Measurements from ENCODE around the gene GOLGA6L2.

The GOLGA6L2 gene

DNA sequence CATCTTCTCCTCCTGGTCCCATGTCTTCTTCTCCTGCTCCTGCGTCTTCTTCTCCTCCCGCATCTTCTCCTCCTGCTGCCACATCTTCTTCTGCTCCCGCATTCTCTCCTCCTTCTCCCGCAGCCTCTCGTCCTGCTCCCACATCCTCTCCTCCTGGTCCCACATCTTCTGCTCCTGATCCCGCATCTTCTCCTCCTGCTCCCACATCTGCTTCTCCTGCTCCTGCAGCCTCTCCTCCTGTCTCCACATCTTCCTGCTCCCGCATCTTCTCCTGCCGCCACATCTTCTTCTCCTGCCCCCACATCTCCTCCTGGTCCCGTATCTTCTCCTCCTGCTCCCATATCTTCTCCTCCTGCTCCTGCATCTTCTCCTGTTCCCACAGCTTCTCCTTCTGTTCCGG lies 6.4 kb downstream of the GOLGA6L2 start:
- no peak for TF ChIP-seq EZH2 (IDR thresholded peaks at IDR 0.05; ENCODE audit: borderline replicate concordance, low read depth, low read length, severe bottlenecking)
- TF ChIP-seq, protein P1, sequence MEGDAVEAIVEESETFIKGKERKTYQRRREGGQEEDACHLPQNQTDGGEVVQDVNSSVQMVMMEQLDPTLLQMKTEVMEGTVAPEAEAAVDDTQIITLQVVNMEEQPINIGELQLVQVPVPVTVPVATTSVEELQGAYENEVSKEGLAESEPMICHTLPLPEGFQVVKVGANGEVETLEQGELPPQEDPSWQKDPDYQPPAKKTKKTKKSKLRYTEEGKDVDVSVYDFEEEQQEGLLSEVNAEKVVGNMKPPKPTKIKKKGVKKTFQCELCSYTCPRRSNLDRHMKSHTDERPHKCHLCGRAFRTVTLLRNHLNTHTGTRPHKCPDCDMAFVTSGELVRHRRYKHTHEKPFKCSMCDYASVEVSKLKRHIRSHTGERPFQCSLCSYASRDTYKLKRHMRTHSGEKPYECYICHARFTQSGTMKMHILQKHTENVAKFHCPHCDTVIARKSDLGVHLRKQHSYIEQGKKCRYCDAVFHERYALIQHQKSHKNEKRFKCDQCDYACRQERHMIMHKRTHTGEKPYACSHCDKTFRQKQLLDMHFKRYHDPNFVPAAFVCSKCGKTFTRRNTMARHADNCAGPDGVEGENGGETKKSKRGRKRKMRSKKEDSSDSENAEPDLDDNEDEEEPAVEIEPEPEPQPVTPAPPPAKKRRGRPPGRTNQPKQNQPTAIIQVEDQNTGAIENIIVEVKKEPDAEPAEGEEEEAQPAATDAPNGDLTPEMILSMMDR (IDR thresholded peaks at IDR 0.05; ENCODE audit: borderline replicate concordance, extremely low read depth, low read length, poor library complexity, severe bottlenecking) = no peak

DNA sequence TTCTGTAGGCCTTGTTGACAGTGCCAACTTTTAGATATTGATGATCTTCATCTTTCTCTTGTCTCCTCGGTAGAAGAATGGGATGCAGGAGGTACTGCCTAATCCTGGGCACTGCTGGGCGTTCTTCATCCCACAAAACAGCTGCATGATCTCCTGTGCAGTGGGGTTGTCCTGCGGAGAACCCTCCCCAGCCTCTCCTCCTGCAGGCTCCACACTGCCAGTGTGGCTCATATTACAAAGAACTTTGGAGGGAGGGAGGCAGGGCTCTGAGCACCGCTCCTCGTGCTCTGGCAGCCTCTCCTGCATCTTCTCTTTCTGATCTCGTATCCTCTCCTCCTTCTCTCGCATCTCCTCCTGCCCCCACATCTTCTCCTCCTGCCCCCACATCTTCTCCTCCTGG lies 7.5 kb downstream of the GOLGA6L2 start:
- H3K4me3 ChIP-seq (ENCODE audit: low read depth in 1 of 2, low read length in 2 of 2) = no peak overlapping the region
- no peak overlapping the region for H3K9ac ChIP-seq (ENCODE audit: low read depth, low read length)
- no peaks in the 10 kb centered on the region for H3K9me3 ChIP-seq (ENCODE audit: insufficient read depth, low read length, severe bottlenecking)
- TF ChIP-seq EZH2 (IDR thresholded peaks at IDR 0.05; ENCODE audit: borderline replicate concordance, low read depth, low read length, severe bottlenecking) = no peak
- TF ChIP-seq, protein P1 (IDR thresholded peaks at IDR 0.05; ENCODE audit: borderline replicate concordance, extremely low read depth, low read length, poor library complexity, severe bottlenecking) = no peak
- H2AFZ ChIP-seq (ENCODE audit: low read depth, low read length) = no peak overlapping the region
- H4K20me1 ChIP-seq (ENCODE audit: insufficient read depth, low read length) = no peaks in the 10 kb centered on the region
- DNase-seq = no peak
- ATAC-seq (ENCODE audit: insufficient read depth, low read depth) = no peak
- no peaks in the 10 kb centered on the region for H3K36me3 ChIP-seq (ENCODE audit: insufficient read depth, low read length)
- no peaks in the 10 kb centered on the region; the same call in 1 of the 2 replicates for H3K4me1 ChIP-seq (ENCODE audit: insufficient read depth, low read length)
- H3K4me2 ChIP-seq (ENCODE audit: insufficient read depth, low read length) = no peak overlapping the region
- no peak overlapping the region for H3K27ac ChIP-seq (ENCODE audit: low read length)
- H3K79me2 ChIP-seq (ENCODE audit: insufficient read depth, low read length) = no peaks in the 10 kb centered on the region
- H3K27me3 ChIP-seq (ENCODE audit: insufficient read depth, low read length, poor library complexity) = no peaks in the 10 kb centered on the region

More for the DNA sequence above, 6.4 kb downstream of the GOLGA6L2 start:
- H3K79me2 ChIP-seq (ENCODE audit: insufficient read depth, low read length) = no peaks in the 10 kb centered on the region
- H4K20me1 ChIP-seq (ENCODE audit: insufficient read depth, low read length) = no peaks in the 10 kb centered on the region
- H3K9me3 ChIP-seq (ENCODE audit: insufficient read depth, low read length, severe bottlenecking) = no peaks in the 10 kb centered on the region
- no peak overlapping the region for H3K27ac ChIP-seq (ENCODE audit: low read length)
- no peaks in the 10 kb centered on the region for H3K36me3 ChIP-seq (ENCODE audit: insufficient read depth, low read length)
- no peaks in the 10 kb centered on the region; the same call in 1 of the 2 replicates for H3K4me1 ChIP-seq (ENCODE audit: insufficient read depth, low read length)
- no peak overlapping the region for H2AFZ ChIP-seq (ENCODE audit: low read depth, low read length)
- H3K4me2 ChIP-seq (ENCODE audit: insufficient read depth, low read length) = no peak overlapping the region
- DNase-seq = no peak
- no peak overlapping the region for H3K4me3 ChIP-seq (ENCODE audit: low read depth in 1 of 2, low read length in 2 of 2)
- ATAC-seq (ENCODE audit: insufficient read depth, low read depth) = no peak
- H3K27me3 ChIP-seq (ENCODE audit: insufficient read depth, low read length, poor library complexity) = no peaks in the 10 kb centered on the region
- no peak overlapping the region for H3K9ac ChIP-seq (ENCODE audit: low read depth, low read length)

DNA sequence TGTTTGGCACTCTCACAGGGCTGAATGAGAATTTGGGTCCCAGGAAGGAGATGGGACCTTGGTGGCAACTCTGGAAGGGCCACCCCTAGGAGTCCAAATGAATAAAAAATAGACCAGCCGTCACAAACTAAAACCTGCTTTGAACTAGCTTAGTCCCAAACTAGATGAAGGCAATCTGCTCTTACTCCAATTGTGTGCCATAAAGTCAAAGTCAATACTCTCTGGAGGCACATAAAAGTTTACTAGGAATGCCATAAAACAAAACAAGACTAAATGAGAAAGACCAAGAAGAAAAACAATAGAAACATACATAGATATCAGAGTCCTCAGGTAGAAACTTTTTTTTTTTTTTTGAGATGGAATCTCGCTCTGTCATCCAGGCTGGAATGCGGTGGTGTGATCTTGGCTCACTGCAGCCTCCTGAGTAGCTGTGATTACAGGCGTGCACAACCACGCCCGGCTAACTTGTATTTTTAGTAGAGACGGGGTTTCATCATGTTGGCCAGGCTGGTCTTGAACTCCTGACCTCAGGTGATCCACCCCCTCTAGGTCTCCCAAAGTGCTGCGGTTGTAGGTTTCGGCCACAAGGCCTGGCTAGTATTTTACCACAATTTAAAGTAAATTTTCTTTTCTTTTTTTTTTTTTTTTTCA lies 8.1 kb downstream of the GOLGA6L2 start:
- Histone ChIP-seq H3K27me3 (ENCODE audit: insufficient read depth, low read length, poor library complexity) (no peaks in the 10 kb centered on the region), H2AFZ (ENCODE audit: low read depth, low read length) (no peak overlapping the region), H3K4me2 (ENCODE audit: insufficient read depth, low read length) (no peak overlapping the region), H3K79me2 (ENCODE audit: insufficient read depth, low read length) (no peaks in the 10 kb centered on the region), H3K36me3 (ENCODE audit: insufficient read depth, low read length) (no peaks in the 10 kb centered on the region), H3K27ac (ENCODE audit: low read length) (no peak overlapping the region), H3K4me1 (ENCODE audit: insufficient read depth, low read length) (no peaks in the 10 kb centered on the region; the same call in 1 of the 2 replicates), H4K20me1 (ENCODE audit: insufficient read depth, low read length) (no peaks in the 10 kb centered on the region), H3K9me3 (ENCODE audit: insufficient read depth, low read length, severe bottlenecking) (no peaks in the 10 kb centered on the region), H3K9ac (ENCODE audit: low read depth, low read length) (no peak overlapping the region), H3K4me3 (ENCODE audit: low read depth in 1 of 2, low read length in 2 of 2) (no peak overlapping the region)
- DNase-seq (no peak), ATAC-seq (ENCODE audit: insufficient read depth, low read depth) (no peak)
- TF ChIP-seq, protein P1 (IDR thresholded peaks at IDR 0.05; ENCODE audit: borderline replicate concordance, extremely low read depth, low read length, poor library complexity, severe bottlenecking) = no peak
- no peak for TF ChIP-seq EZH2 (IDR thresholded peaks at IDR 0.05; ENCODE audit: borderline replicate concordance, low read depth, low read length, severe bottlenecking)

All from DND-41 (cell line).